Breast epithelium (tissue), 4 donors: Measurements from ENCODE around the gene LANCL3. TPM values are rescaled to one million over a fixed set of nuclear protein-coding genes. Genes with fewer than 3 reads are reported as not detected.

Experiments used
- DNase-seq, 2 donors: peaks; one replicate each; pipeline ENCODE4 v3.0.0-alpha.2; 2019; ENCODE audit warnings: low spot score in 2 of 2
- H3K27ac ChIP-seq, 2 donors: fragments of 200-600 bp; sonication (generic) in 1 of 2; one replicate each; pipeline ENCODE4 v1.5.1; 2016 to 2019; ENCODE audit warnings: mild to moderate bottlenecking in 1 of 2
- H3K27me3 ChIP-seq, 2 donors: fragments of 200-600 bp; sonication (generic) in 1 of 2; one replicate each; pipeline versions ENCODE4 v1.5.1 to v1.6.0; 2017 to 2019; ENCODE audit warnings: control low read depth in 1 of 2, mild to moderate bottlenecking in 1 of 2
- H3K36me3 ChIP-seq: fragments of 200-600 bp; one replicate; pipeline ENCODE4 v1.5.1; 2019
- H3K4me1 ChIP-seq, 2 donors: fragments of 200-600 bp; sonication (generic); one replicate each; pipeline ENCODE4 v1.5.1; 2016 to 2019; ENCODE audit warnings: control low read depth in 1 of 2
- H3K4me3 ChIP-seq, 3 donors: fragments of 200-600 bp; sonication (generic); 1 replicate in 2 of 3; 2 replicates in 1 of 3; pipeline ENCODE4 v1.5.1; 2016 to 2019; ENCODE audit warnings: mild to moderate bottlenecking in 3 of 3, moderate library complexity in 2 of 3
- H3K9me3 ChIP-seq, 2 donors: fragments of 200-600 bp; sonication (generic) in 1 of 2; one replicate each; pipeline ENCODE4 v1.5.1; 2016 to 2019; ENCODE audit warnings: control low read depth in 1 of 2
- CTCF ChIP-seq, 3 donors: fragments of 450-650 bp; IDR thresholded peaks; one replicate each; pipeline ENCODE4 v1.5.1; 2016 to 2017; ENCODE audit warnings: antibody characterized with exemption in 3 of 3, mild to moderate bottlenecking in 3 of 3, moderate library complexity in 3 of 3
- POLR2A ChIP-seq: fragments of 450-650 bp; IDR thresholded peaks from one replicate; pipeline ENCODE4 v1.6.1; 2016; ENCODE audit warnings: antibody characterized with exemption, mild to moderate bottlenecking, moderate library complexity
- POLR2AphosphoS5 ChIP-seq, 3 donors: sonication (generic); formaldehyde crosslinking; IDR thresholded peaks; one replicate each; pipeline ENCODE4 v1.6.1; 2017; ENCODE audit warnings: antibody characterized with exemption in 3 of 3
- intact Hi-C: fragments of 100-400 bp; cut with DNase I; formaldehyde crosslinking; loops from one replicate; pipeline ENCODE4 v1.15.1; 2023; ENCODE audit warnings: low total_unique reads
- total RNA-seq, 3 donors: library from RNA; depleted of rRNA; stranded (reverse); fragments of >200 nt; gene quantifications; one replicate each; pipeline ENCODE4 v1.1.0, GENCODE V29; 2016

LANCL3 gene
- total RNA-seq, 3 donors from 2014 or later = 0.16 to 0.59 (median 0.33) TPM

DNA sequence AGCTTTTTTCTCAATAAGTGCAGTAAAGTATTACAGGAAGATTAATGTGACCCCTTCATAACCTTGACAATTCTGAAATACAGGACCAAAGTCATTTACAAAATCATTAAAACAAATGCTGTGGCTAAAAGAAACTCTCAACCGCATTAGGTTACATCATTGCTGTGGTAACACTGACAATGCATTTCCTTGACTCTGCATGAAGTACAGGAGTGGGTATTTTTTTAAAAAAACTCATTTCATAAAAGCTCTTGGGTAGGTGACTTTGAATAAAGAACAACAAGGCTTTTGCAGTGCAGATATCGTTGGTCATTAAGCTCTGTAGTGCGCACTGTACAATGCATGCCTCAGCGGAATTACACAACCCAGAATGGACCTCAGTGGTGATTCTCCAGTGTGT lies 90.7 kb downstream of the LANCL3 start:
- intact Hi-C loops = no loop called here
- no peak for DNase-seq
- no peak for TF ChIP-seq POLR2AphosphoS5 (IDR thresholded peaks at IDR 0.05)
- Histone ChIP-seq H3K36me3 (no peaks in the 10 kb centered on the region), H3K27ac (no peak overlapping the region), H3K9me3 (no peaks in the 10 kb centered on the region), H3K4me3 (no peak overlapping the region), H3K4me1 (no peaks in the 10 kb centered on the region), H3K27me3 (peaks cover 0 to 19% of the 10 kb centered on the region in 2 donors)

GRCh38 chrX:37666516-37666915 lies 95.1 kb downstream of the LANCL3 start:
- DNase-seq = no peak
- Histone ChIP-seq H3K9me3 (no peaks in the 10 kb centered on the region), H3K4me3 (no peak overlapping the region), H3K27me3 (peaks cover 0 to 38% of the 10 kb centered on the region in 2 donors), H3K27ac (no peak overlapping the region), H3K36me3 (no peaks in the 10 kb centered on the region), H3K4me1 (no peaks in the 10 kb centered on the region)
- intact Hi-C loops = no loop called here
- no peak for TF ChIP-seq CTCF (IDR thresholded peaks at IDR 0.05)
- TF ChIP-seq POLR2AphosphoS5 (IDR thresholded peaks at IDR 0.05) = no peak
- TF ChIP-seq POLR2A = no peak

DNA sequence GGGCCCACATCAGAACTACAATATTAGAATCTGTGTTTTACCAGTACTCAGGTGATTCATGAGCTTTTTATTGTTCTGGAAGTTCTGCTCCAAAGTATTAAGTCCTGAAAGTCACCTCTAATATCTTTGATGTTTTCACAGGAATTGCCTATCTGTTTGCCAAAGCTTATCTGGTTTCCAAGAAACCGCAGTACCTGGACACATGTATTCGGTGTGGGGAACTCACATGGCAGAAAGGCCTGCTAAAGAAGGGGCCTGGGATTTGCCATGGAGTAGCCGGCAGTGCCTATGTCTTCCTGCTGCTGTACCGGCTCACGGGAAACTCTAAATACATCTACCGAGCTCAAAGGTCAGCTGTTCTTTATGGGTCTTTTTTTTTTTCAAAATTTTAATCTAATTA lies 95.7 kb downstream of the LANCL3 start:
- H3K27me3 ChIP-seq = peaks cover 0 to 37% of the 10 kb centered on the region in 2 donors
- H3K4me3 ChIP-seq = no peak overlapping the region
- intact Hi-C loops = no loop called here
- DNase-seq = no peak
- no peaks in the 10 kb centered on the region for H3K9me3 ChIP-seq
- TF ChIP-seq CTCF (IDR thresholded peaks at IDR 0.05) = no peak
- no peak for TF ChIP-seq POLR2A
- TF ChIP-seq POLR2AphosphoS5 (IDR thresholded peaks at IDR 0.05) = no peak
- H3K36me3 ChIP-seq = no peaks in the 10 kb centered on the region
- no peaks in the 10 kb centered on the region for H3K4me1 ChIP-seq
- H3K27ac ChIP-seq = no peak overlapping the region

GRCh38 chrX:37672563-37672962 lies 101.1 kb downstream of the LANCL3 start:
- no peak overlapping the region for H3K27ac ChIP-seq
- intact Hi-C loops = no loop called here
- no peaks in the 10 kb centered on the region for H3K36me3 ChIP-seq
- no peaks in the 10 kb centered on the region for H3K4me1 ChIP-seq
- H3K9me3 ChIP-seq = no peaks in the 10 kb centered on the region
- H3K27me3 ChIP-seq = peaks cover 0 to 28% of the 10 kb centered on the region in 2 donors
- no peak for DNase-seq
- TF ChIP-seq CTCF (IDR thresholded peaks at IDR 0.05) (no peak), POLR2AphosphoS5 (IDR thresholded peaks at IDR 0.05) (no peak), POLR2A (no peak)
- H3K4me3 ChIP-seq = no peak overlapping the region

- Histone ChIP-seq H3K27me3 (peaks cover 0 to 18% of the 10 kb centered on the region in 2 donors), H3K4me3 (no peak overlapping the region), H3K9me3 (no peaks in the 10 kb centered on the region), H3K4me1 (no peaks in the 10 kb centered on the region), H3K27ac (no peak overlapping the region), H3K36me3 (no peaks in the 10 kb centered on the region)
- intact Hi-C loops = no loop called here
- DNase-seq = no peak
- TF ChIP-seq POLR2A = no peak
- no peak for TF ChIP-seq POLR2AphosphoS5 (IDR thresholded peaks at IDR 0.05)
- TF ChIP-seq CTCF (IDR thresholded peaks at IDR 0.05) = no peak
These were observed 105.3 kb downstream of the LANCL3 start for GRCh38 chrX:37676811-37677210.

DNA sequence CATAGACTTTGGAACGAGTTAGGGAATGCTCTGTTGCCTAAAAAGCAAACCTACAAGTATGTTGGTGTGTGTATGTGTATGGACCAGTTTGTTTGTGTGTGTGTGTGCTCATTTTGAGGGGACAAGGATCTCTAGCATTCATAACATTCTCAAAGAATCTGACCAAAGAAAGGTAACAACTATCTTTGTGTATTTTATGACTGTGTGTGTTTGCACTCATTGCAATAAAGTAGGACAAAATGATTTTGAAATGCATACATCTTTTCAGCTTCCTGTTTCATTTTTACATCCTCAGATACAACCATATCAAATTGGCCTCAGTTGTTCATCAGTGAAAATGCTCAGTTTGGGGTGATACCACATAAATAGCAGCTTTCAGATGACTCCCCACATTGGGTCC lies 105.8 kb downstream of the LANCL3 start:
- Histone ChIP-seq H3K27ac (no peak overlapping the region), H3K36me3 (no peaks in the 10 kb centered on the region), H3K9me3 (no peaks in the 10 kb centered on the region), H3K27me3 (peaks cover 0 to 18% of the 10 kb centered on the region in 2 donors), H3K4me1 (no peaks in the 10 kb centered on the region), H3K4me3 (no peak overlapping the region)
- TF ChIP-seq POLR2AphosphoS5 (IDR thresholded peaks at IDR 0.05) (no peak), POLR2A (no peak), CTCF (IDR thresholded peaks at IDR 0.05) (no peak)
- DNase-seq = no peak
- intact Hi-C loops = no loop called here
